NCI-H345 treated with DMSO at 0.1 percent for 48 hours (cell line): ENCODE measurements around the gene KLF7.

Source experiments
- DNase-seq: peaks from one replicate; lab custom pipeline; 2025; ENCODE audit not compliant: unreplicated experiment; lab: John Stamatoyannopoulos, UW

The KLF7 gene

DNA sequence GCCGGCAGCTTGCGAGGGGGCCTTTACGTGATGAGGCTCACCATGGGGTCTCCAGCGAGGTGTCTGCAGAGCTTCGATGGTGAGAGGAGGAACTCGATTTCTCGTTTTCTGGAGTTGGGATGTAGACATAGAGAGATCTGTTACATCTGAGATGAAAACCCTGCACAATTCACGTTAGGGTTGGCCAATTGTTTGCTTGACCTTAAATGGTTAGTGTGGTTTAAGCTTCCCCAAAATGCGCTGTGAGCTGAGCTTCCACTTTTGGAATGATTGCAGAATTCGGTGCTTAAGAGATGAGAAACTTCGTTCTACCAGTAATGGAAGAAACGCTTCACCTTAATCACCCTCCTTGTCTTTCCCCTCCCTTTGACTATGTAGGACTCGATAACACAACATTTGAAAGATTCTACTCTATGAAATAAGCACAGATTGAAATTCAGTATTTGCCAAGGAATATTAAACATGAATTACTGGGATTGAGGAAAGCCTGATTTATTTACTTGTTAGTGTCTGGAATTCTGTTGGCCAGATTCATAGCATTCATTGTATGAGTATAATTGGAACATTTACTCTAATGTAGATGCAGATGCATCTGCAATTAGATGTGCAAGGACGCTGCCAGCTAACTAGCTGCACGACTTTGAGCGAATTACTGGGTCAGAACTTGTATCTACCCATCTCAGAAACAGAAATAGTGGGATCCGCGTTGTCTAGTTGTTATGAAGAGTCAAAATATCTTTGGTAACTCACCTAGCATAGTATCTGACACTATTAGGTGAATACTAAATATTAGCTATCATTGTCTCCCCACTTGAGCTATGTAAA, 1.6 kb upstream of the KLF7 start:
- peak; percentile 77 for DNase-seq

GRCh38 chr2:207166349-207167098, 776 bp upstream of the KLF7 start:
- DNase-seq: peak; percentile 77

- peak; percentile 93 for DNase-seq
Observed at GRCh38 chr2:207166039-207166348, 246 bp upstream of the KLF7 start.

GRCh38 chr2:207164006-207164831, 1.5 kb downstream of the KLF7 start:
- DNase-seq: peak; percentile 8

DNA sequence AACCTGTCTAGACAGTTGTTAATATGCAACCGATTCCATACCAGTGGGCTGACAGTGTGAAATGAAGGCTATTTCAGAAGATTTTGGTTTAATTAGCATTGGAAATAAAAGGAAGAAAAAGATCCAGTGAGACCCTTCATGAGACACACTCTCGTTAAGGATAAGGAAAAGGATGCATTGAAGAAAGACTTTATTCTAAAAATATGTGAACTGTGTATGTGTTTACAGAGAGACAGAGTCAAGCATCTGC, 2.1 kb downstream of the KLF7 start:
- DNase-seq: no peak

GRCh38 chr2:207163053-207163755, 2.5 kb downstream of the KLF7 start:
- DNase-seq: no peak

- no peak for DNase-seq
Observed at GRCh38 chr2:207162316-207162715, 3.4 kb downstream of the KLF7 start.

DNA sequence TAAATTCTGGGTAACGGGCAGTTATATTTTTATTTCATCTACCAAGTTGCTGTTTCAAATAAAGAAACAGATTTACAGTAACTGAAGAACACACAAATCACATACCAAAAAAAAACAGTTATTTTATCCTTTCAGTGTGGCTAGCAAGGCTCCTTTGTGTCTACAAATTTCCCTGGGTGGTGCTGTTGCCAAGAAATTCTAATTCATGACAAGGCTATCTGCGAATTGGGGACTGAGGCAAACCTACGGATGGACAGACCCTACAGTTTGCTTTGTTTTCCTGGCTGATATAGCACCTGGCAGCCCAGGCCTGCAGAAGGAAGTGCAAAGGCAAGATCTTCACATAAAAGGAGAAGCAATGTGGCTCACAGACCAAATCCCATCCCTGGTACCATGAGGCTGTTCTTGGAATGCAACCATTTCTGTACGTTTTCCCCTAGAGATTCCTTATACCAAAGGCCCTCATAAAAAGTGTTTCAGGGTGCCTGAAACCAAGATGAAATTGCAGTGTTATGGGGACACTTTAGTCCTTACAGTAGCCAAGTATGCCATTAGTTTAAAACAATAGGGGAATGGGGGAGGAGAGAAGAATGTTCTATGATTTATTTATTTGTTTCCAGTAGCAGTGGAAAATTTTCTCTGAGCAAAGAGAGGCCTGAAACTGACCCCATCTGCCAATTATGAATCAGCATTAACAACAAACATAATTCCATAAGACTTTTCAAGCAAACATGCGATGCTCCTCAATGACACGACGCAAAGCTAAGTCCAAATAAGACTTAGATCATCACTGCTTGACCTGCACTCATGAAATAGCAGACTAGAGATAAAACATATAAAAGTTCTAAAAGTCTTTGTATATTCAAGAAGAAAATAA, 4.3 kb downstream of the KLF7 start:
- no peak for DNase-seq

DNA sequence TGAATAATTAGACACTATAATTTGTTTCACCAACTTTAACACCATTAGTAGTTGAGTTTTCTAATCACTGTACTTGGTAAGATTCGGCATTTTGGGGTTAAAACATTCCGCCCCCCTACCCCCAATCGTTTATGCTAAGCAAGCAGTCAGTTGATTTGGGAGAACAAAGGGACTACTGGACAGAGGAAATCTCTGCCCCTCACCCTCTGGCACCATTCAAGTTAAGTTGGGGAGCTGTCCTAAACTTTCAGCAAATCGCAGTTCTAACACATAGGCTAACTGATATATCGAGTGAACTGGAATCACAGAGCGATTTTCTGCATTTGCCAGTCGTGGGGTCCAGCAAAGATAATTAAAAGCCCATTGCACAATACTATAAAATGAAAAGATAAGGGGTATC, 5.6 kb downstream of the KLF7 start:
- DNase-seq: no peak

GRCh38 chr2:207159002-207159401, 6.7 kb downstream of the KLF7 start:
- DNase-seq: no peak

- DNase-seq: no peak
Observed at GRCh38 chr2:207157731-207158130, 8.0 kb downstream of the KLF7 start.

GRCh38 chr2:207157162-207157481, 8.6 kb downstream of the KLF7 start:
- no peak for DNase-seq

DNA sequence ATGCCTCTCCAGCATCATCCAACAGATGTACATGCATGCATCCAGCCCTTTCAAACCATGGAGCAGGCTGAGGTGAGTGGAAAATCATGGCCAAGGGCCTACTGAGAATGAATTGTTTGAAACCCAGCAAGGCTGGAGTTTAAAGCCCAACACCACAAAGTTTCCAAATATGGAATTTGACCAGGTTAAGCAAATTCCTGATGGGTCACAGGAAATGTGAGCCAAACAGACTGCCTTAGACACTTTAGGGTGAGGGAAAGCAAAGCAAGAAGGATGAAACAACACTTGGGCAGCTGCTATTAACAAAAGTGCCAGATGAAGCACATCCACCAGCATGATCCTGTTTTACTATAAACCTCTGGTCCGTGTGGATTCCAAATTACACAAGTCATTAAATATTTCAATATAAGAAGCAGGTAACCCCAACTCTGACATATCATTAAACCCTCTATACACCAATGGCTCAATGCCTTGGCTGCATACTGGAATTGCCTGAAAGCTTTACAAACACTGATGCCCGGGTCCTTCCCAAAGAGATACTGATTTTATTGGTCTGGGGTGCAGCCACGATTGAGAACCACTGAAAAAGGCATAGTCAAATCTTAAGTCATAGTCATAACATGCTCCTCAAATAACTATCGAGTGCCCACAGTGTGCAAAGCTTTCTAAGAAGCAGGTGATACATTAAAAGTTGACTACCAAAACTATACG, 9.1 kb downstream of the KLF7 start:
- DNase-seq: no peak

GRCh38 chr2:207155516-207156444, 10.0 kb downstream of the KLF7 start:
- DNase-seq: peak; percentile 89

DNA sequence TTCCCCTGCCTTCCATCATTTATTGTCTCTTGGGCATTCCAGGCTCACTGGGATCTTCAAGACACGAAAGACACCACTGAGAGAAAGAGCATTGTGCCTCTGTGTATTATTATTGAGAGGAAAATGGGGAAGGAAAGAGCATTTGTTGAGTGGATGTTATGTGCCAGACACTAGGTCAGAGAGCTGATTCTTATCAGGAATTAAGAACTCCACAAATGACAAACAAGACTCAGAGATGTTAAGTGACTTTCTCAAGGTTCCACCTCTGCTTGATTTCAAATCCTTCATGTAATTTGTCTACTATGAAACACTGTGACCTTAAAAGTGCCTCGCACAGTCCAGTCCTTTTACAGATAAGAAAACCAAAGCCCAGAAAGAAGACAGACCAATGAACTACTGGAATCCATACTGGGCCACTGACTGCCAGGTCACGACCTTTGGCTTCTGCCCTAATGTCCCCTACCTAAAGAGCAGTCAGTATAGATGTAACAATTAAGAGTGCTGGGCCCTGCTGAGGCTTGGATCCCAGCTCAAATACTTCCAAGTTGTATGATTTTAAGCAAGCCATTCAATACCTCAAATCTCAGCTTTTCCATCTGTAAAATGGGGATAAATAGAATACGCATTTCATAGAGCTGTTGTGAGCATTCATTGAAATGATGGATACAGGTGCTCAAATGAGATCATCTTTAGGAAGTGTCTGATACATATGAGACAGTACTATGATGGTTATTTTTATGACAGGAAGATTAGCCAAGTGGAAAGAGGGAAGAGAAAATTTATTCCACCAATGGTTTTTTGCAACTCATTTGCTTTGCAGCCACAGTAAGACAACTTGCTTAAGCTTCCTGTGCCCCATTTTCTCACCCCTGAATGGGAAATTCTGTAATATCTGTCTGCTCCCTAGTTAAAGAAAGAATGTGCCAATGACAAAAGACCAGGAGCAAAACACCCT, 10.9 kb downstream of the KLF7 start:
- no peak for DNase-seq

DNA sequence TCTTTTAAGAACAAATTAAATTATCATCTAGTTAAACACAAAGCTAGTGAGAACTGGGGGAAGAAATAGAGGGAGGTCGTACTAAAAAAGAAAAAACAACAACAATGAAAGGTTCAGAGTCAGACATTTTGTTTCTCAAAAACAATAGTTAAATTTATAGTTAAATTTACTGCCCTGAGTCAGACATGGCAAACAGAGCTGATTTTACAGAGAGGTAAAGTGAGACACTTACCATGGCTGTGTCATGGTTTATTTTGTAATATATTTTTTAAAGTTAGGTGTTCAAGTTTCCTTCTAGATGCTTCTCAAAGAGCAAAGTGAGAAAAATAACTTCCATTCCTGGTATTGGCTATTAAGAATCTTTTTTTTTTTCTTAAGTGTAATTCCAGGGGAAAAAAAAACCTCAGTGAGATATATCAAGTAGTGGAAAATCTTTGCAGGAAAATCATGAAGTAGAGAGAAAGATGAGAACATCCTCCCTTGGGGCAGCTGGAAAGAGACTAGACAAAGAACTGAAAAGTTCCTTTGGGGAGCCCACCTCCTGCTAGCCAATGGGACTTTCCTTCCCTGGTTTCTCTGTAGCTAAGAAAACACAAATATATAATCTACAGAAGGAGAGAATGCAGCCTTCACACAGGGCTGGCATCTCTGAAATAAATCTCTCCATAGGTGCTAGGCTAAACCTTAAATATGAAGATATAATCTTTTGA, 12.3 kb downstream of the KLF7 start:
- no peak for DNase-seq

DNA sequence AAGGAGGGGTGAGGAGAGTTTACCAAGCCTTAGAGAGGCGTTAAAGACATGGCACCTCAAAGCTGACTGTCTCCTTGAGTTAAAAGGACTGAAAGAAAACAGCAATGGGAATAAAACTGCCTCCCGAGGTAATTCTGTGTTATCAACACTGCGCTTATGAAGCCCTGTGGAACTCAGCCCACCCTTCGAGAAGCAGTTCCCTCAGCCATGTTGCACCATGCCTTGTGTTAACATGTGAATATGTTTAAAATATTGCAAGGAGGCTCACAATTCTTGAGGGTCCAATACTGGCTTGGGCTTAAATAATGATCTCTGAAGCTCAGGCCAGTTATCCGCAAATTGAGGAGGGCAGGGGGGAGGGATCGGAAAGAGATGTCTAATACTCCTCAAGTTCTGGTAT, 14.7 kb downstream of the KLF7 start:
- no peak for DNase-seq
